HepG2 (cell line): ENCODE results near the gene ZFP1. TPM values are rescaled to one million over a fixed set of nuclear protein-coding genes. Genes with fewer than 3 reads are reported as not detected.

ENCODE experiments used
- ARHGAP35 ChIP-seq: sonication (generic); formaldehyde crosslinking; IDR thresholded peaks from 2 replicates; pipeline ENCODE4 v1.9.0; 2022; ENCODE audit warnings: mild to moderate bottlenecking, inconsistent platforms, moderate library complexity, missing genetic modification reagents, borderline replicate concordance
- ATRX ChIP-seq: sonication (generic); formaldehyde crosslinking; IDR thresholded peaks from 2 replicates; pipeline ENCODE4 v1.4.0; 2020; ENCODE audit warnings: missing genetic modification reagents, borderline replicate concordance
- DPF2 ChIP-seq: sonication (generic); formaldehyde crosslinking; IDR thresholded peaks from 2 replicates; pipeline ENCODE4 v1.4.0; 2020; ENCODE audit warnings: mild to moderate bottlenecking, low read depth, missing genetic modification reagents, borderline replicate concordance
- EED ChIP-seq: sonication (generic); formaldehyde crosslinking; IDR thresholded peaks from 2 replicates; pipeline ENCODE4 v1.5.0; 2020; ENCODE audit warnings: mild to moderate bottlenecking, missing genetic modification reagents
- EP300 ChIP-seq, 3 experiments: sonication (generic) in 1 of 3; formaldehyde crosslinking in 1 of 3; IDR thresholded peaks; 2 replicates each; pipeline versions ENCODE4 v1.5.1 to v1.6.1; 2011 to 2020; ENCODE audit warnings: low read depth in 2 of 3, low read length in 2 of 3, borderline replicate concordance in 1 of 3, improper control_type of control experiment in 1 of 3, mild to moderate bottlenecking in 1 of 3, missing genetic modification reagents in 1 of 3, moderate library complexity in 1 of 3
- FOXJ3 ChIP-seq: sonication (generic); formaldehyde crosslinking; IDR thresholded peaks from 2 replicates; pipeline ENCODE4 v1.4.0; 2020; ENCODE audit warnings: missing genetic modification reagents, mild to moderate bottlenecking, borderline replicate concordance
- JDP2 ChIP-seq: sonication (generic); formaldehyde crosslinking; IDR thresholded peaks from 2 replicates; pipeline ENCODE4 v1.8.1; 2022; ENCODE audit warnings: missing genetic modification reagents, borderline replicate concordance
- KAT8 ChIP-seq: IDR thresholded peaks from 2 replicates; pipeline ENCODE4 v1.6.1; 2016; ENCODE audit warnings: missing genetic modification reagents, missing compliant biosample characterization
- MATR3 ChIP-seq: sonication (generic); formaldehyde crosslinking; IDR thresholded peaks from 2 replicates; pipeline ENCODE4 v1.4.0; 2020; ENCODE audit warnings: missing genetic modification reagents
- NBN ChIP-seq: fragments of 450-650 bp; conservative IDR thresholded peaks from 2 replicates; pipeline ENCODE4 v1.6.1; 2017
- NFE2L2 ChIP-seq: fragments of 150-350 bp; IDR thresholded peaks from 2 replicates; pipeline ENCODE4 v1.6.1; 2014; ENCODE audit warnings: low read length
- NPAS2 ChIP-seq: sonication (generic); formaldehyde crosslinking; IDR thresholded peaks from 2 replicates; pipeline ENCODE4 v1.8.0; 2022; ENCODE audit warnings: mild to moderate bottlenecking, missing genetic modification reagents, borderline replicate concordance
- RFX3 ChIP-seq: IDR thresholded peaks from 2 replicates; pipeline ENCODE4 v1.6.1; 2016; ENCODE audit warnings: missing biosample characterization, missing genetic modification reagents
- RFXANK ChIP-seq: IDR thresholded peaks from 2 replicates; pipeline ENCODE4 v1.6.1; 2016
- SALL1 ChIP-seq: sonication (generic); formaldehyde crosslinking; IDR thresholded peaks from 2 replicates; pipeline ENCODE4 v1.8.0; 2022; ENCODE audit warnings: mild to moderate bottlenecking, missing genetic modification reagents
- SIN3B ChIP-seq: fragments of 150-350 bp; IDR thresholded peaks from 2 replicates; pipeline ENCODE4 v1.6.1; 2014; ENCODE audit warnings: low read length
- SOX5 ChIP-seq: IDR thresholded peaks from 2 replicates; pipeline ENCODE4 v1.6.1; 2016; ENCODE audit warnings: borderline replicate concordance
- SOX6 ChIP-seq, 2 experiments: fragments of 450-650 bp in 1 of 2; sonication (generic) in 1 of 2; formaldehyde crosslinking in 1 of 2; IDR thresholded peaks; 2 replicates each; pipeline versions ENCODE4 v1.4.0 to v1.6.1; 2017 to 2020; ENCODE audit warnings: antibody characterized with exemption in 1 of 2, mild to moderate bottlenecking in 1 of 2, missing genetic modification reagents in 1 of 2
- TRIM24 ChIP-seq: sonication (generic); formaldehyde crosslinking; IDR thresholded peaks from 2 replicates; pipeline ENCODE4 v1.8.0; 2022; ENCODE audit warnings: mild to moderate bottlenecking, missing genetic modification reagents
- TSC22D2 ChIP-seq: sonication (generic); formaldehyde crosslinking; IDR thresholded peaks from 2 replicates; pipeline ENCODE4 v1.5.1; 2020; ENCODE audit warnings: missing genetic modification reagents, mild to moderate bottlenecking, borderline replicate concordance
- ZFAT ChIP-seq: sonication (generic); formaldehyde crosslinking; conservative IDR thresholded peaks from 2 replicates; pipeline ENCODE4 v1.8.1; 2023; ENCODE audit warnings: missing genetic modification reagents, inconsistent platforms
- ZFP1 ChIP-seq: IDR thresholded peaks from 2 replicates; pipeline ENCODE4 v1.6.1; 2016
- ZMAT3 ChIP-seq: sonication (generic); formaldehyde crosslinking; conservative IDR thresholded peaks from 2 replicates; pipeline ENCODE4 v1.7.0; 2021; ENCODE audit warnings: missing genetic modification reagents
- ZNF10 ChIP-seq: sonication (generic); formaldehyde crosslinking; IDR thresholded peaks from 2 replicates; pipeline ENCODE4 v1.4.0; 2020; ENCODE audit warnings: mild to moderate bottlenecking, low read depth, missing genetic modification reagents, borderline replicate concordance
- ZNF629 ChIP-seq: sonication (generic); formaldehyde crosslinking; conservative IDR thresholded peaks from 2 replicates; pipeline ENCODE4 v1.5.0; 2020; ENCODE audit warnings: missing genetic modification reagents
- polyA plus RNA-seq, 8 experiments: library from polyadenylated mRNA; depleted of rRNA in 3 of 8; stranded (reverse) in 7 of 8; unstranded in 1 of 8; fragments of >200 nt; fragmentation: Illumina TruSeq in 4 of 8; extraction: Trizol in 4 of 8; gene quantifications; 2 replicates each; pipeline versions ENCODE4 v1.2.1 to v1.2.3, GENCODE V29; 2011 to 2016; ENCODE audit warnings: low read depth in 4 of 8, missing spikeins in 1 of 8, mixed read lengths in 1 of 8; ENCODE audit not compliant: insufficient read depth in 1 of 8
- total RNA-seq, 5 experiments: library from RNA; depleted of rRNA; stranded (reverse); fragments of >200 nt; fragmentation: Illumina TruSeq; extraction: Trizol; gene quantifications; 2 replicates each; pipeline ENCODE4 v1.2.3, GENCODE V29; 2016; ENCODE audit warnings: low read depth in 1 of 5
- TF ChIP-seq, protein P1 (sequence below): sonication (generic); formaldehyde crosslinking; IDR thresholded peaks from 2 replicates; pipeline ENCODE4 v1.8.1; 2023; ENCODE audit warnings: mild to moderate bottlenecking, missing genetic modification reagents
- TF ChIP-seq, protein P2 (sequence below): IDR thresholded peaks from 2 replicates; pipeline ENCODE4 v1.6.1; 2018; ENCODE audit warnings: missing genetic modification reagents, mild to moderate bottlenecking, missing compliant biosample characterization
- TF ChIP-seq, protein P3 (sequence below): IDR thresholded peaks from 2 replicates; pipeline ENCODE4 v1.6.1; 2016; ENCODE audit warnings: mild to moderate bottlenecking, missing biosample characterization, missing genetic modification reagents
- TF ChIP-seq, protein P4 (sequence below): sonication (generic); formaldehyde crosslinking; IDR thresholded peaks from 2 replicates; pipeline ENCODE4 v1.9.0; 2021; ENCODE audit warnings: missing genetic modification reagents, borderline replicate concordance

ZFP1 gene
- total and polyA plus RNA-seq, 2 of the 13 experiments (the other 11 are each of a cell fraction or from before 2014, with no cell fraction given), result 8.3 to 14.0 TPM

DNA sequence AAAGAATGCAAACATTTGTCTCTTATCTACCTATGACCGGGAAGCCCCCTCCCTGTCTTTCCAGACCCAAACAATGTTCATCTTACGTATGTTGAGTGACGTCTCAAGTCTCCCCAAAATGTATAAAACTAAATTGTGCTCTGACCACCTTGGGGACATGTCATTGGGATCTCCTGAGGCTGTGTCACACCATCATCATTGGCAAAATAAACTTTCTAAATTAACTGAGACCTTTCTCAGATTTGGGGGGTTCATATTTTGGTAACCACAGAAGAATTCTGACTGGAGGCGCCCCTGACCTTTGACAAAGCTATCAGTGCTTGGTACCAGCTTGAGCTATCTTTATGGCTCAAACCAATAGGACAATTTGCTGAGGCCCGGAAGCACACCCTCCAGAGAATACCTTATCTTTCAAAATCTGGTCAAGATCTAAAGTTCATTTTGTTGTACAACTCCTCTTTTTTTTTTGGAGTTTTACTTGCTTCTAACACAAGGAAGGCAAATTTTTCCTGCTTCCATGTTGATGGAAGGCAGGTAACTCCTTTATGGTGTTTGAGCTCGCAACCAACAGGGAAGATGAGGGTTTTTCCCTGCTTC is 29.3 kb upstream of the ZFP1 start (continued):
- TF ChIP-seq, protein P1, sequence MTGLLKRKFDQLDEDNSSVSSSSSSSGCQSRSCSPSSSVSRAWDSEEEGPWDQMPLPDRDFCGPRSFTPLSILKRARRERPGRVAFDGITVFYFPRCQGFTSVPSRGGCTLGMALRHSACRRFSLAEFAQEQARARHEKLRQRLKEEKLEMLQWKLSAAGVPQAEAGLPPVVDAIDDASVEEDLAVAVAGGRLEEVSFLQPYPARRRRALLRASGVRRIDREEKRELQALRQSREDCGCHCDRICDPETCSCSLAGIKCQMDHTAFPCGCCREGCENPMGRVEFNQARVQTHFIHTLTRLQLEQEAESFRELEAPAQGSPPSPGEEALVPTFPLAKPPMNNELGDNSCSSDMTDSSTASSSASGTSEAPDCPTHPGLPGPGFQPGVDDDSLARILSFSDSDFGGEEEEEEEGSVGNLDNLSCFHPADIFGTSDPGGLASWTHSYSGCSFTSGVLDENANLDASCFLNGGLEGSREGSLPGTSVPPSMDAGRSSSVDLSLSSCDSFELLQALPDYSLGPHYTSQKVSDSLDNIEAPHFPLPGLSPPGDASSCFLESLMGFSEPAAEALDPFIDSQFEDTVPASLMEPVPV (CRISPR knock-in tag), result no peak
- TF ChIP-seq SOX6 (IDR thresholded peaks at IDR 0.05), result no peak
- TF ChIP-seq SOX6 (CRISPR knock-in tag; IDR thresholded peaks at IDR 0.05), result peak; percentile 56; the same call in 1 of the 2 replicates
- TF ChIP-seq RFX3 (CRISPR knock-in tag), result no peak
- no peak for TF ChIP-seq FOXJ3 (CRISPR knock-in tag)
- TF ChIP-seq ZNF10, result no peak
- no peak for TF ChIP-seq JDP2 (CRISPR knock-in tag)
- TF ChIP-seq, protein P2, sequence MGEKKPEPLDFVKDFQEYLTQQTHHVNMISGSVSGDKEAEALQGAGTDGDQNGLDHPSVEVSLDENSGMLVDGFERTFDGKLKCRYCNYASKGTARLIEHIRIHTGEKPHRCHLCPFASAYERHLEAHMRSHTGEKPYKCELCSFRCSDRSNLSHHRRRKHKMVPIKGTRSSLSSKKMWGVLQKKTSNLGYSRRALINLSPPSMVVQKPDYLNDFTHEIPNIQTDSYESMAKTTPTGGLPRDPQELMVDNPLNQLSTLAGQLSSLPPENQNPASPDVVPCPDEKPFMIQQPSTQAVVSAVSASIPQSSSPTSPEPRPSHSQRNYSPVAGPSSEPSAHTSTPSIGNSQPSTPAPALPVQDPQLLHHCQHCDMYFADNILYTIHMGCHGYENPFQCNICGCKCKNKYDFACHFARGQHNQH, result no peak
- TF ChIP-seq NPAS2, result no peak
- no peak for TF ChIP-seq TSC22D2 (CRISPR knock-in tag)
- no peak for TF ChIP-seq TRIM24 (CRISPR knock-in tag)
- TF ChIP-seq RFXANK (CRISPR knock-in tag), result no peak
- TF ChIP-seq, protein P3, sequence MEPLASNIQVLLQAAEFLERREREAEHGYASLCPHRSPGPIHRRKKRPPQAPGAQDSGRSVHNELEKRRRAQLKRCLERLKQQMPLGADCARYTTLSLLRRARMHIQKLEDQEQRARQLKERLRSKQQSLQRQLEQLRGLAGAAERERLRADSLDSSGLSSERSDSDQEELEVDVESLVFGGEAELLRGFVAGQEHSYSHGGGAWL (CRISPR knock-in tag), result no peak
- no peak for TF ChIP-seq MATR3
- no peak for TF ChIP-seq DPF2 (CRISPR knock-in tag)
- TF ChIP-seq, protein P4, sequence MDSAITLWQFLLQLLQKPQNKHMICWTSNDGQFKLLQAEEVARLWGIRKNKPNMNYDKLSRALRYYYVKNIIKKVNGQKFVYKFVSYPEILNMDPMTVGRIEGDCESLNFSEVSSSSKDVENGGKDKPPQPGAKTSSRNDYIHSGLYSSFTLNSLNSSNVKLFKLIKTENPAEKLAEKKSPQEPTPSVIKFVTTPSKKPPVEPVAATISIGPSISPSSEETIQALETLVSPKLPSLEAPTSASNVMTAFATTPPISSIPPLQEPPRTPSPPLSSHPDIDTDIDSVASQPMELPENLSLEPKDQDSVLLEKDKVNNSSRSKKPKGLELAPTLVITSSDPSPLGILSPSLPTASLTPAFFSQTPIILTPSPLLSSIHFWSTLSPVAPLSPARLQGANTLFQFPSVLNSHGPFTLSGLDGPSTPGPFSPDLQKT (CRISPR knock-in tag), result no peak
- TF ChIP-seq ZFAT (CRISPR knock-in tag), result no peak
- TF ChIP-seq ZMAT3 (CRISPR knock-in tag), result no peak
- no peak for TF ChIP-seq SIN3B
- TF ChIP-seq ZNF629, result no peak
- TF ChIP-seq ATRX (CRISPR knock-in tag), result no peak
- no peak for TF ChIP-seq NFE2L2
- TF ChIP-seq SALL1, result no peak
- no peak for TF ChIP-seq EED (CRISPR knock-in tag)
- no peak for TF ChIP-seq ZFP1 (CRISPR knock-in tag)
- TF ChIP-seq KAT8 (CRISPR knock-in tag), result no peak
- TF ChIP-seq NBN, result no peak
- TF ChIP-seq EP300 (IDR thresholded peaks at IDR 0.05; ENCODE audit: low read depth in 2 of 2, low read length in 2 of 2), result 0 out of 4 replicates have a peak, but pooled peaks of 1 of the 2 experiments have one; percentile 33
- TF ChIP-seq EP300 (CRISPR knock-in tag; IDR thresholded peaks at IDR 0.05; ENCODE audit: borderline replicate concordance), result no peak
- TF ChIP-seq SOX5 (CRISPR knock-in tag), result peak; percentile 25; the same call in 1 of the 2 replicates
- TF ChIP-seq ARHGAP35, result no peak
